Measurements from ENCODE around the gene PRKCA. TPM values are rescaled to one million over a fixed set of nuclear protein-coding genes. Genes with fewer than 3 reads are reported as not detected.

Gene PRKCA
- total RNA-seq, 1 experiment from 2014 or later = 29.5 TPM

- Mint-ChIP-seq H3K27ac (no peak overlapping the region), H3K4me3 (no peak overlapping the region), H3K9me3 (peaks cover 29% of the 10 kb centered on the region), H3K27me3 (ENCODE audit: low read depth) (no peaks in the 10 kb centered on the region; the same call in 1 of the 2 replicates), H3K36me3 (peaks cover 17% of the 10 kb centered on the region), H3K4me1 (no peaks in the 10 kb centered on the region)
- no peak for DNase-seq (ENCODE audit: low spot score)
- ChIA-PET POLR2A (no interaction called here), CTCF (interaction anchor here (1.1 to 3.1 kb wide), 3 partner anchors 12 to 115 kb away, joined by 3 to 11 read pairs (median 5); no protein-coding TSS in a partner anchor)
- no peak for ATAC-seq
- TF ChIP-seq ATF1 (CRISPR knock-in tag; IDR thresholded peaks at IDR 0.05) (no peak), ZNF219 (CRISPR knock-in tag; IDR thresholded peaks at IDR 0.05; ENCODE audit: borderline replicate concordance) (no peak), PRRX2 (CRISPR knock-in tag; IDR thresholded peaks at IDR 0.05) (no peak), RELA (CRISPR knock-in tag; IDR thresholded peaks at IDR 0.05; ENCODE audit: borderline replicate concordance) (no peak), MXD4 (CRISPR knock-in tag; IDR thresholded peaks at IDR 0.05; ENCODE audit: borderline replicate concordance) (no peak), ESRRA (CRISPR knock-in tag; IDR thresholded peaks at IDR 0.05; ENCODE audit: borderline replicate concordance) (no peak)
- TF ChIP-seq, protein P1, sequence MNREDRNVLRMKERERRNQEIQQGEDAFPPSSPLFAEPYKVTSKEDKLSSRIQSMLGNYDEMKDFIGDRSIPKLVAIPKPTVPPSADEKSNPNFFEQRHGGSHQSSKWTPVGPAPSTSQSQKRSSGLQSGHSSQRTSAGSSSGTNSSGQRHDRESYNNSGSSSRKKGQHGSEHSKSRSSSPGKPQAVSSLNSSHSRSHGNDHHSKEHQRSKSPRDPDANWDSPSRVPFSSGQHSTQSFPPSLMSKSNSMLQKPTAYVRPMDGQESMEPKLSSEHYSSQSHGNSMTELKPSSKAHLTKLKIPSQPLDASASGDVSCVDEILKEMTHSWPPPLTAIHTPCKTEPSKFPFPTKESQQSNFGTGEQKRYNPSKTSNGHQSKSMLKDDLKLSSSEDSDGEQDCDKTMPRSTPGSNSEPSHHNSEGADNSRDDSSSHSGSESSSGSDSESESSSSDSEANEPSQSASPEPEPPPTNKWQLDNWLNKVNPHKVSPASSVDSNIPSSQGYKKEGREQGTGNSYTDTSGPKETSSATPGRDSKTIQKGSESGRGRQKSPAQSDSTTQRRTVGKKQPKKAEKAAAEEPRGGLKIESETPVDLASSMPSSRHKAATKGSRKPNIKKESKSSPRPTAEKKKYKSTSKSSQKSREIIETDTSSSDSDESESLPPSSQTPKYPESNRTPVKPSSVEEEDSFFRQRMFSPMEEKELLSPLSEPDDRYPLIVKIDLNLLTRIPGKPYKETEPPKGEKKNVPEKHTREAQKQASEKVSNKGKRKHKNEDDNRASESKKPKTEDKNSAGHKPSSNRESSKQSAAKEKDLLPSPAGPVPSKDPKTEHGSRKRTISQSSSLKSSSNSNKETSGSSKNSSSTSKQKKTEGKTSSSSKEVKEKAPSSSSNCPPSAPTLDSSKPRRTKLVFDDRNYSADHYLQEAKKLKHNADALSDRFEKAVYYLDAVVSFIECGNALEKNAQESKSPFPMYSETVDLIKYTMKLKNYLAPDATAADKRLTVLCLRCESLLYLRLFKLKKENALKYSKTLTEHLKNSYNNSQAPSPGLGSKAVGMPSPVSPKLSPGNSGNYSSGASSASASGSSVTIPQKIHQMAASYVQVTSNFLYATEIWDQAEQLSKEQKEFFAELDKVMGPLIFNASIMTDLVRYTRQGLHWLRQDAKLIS (CRISPR knock-in tag; IDR thresholded peaks at IDR 0.05; ENCODE audit: borderline replicate concordance) = no peak
- TF ChIP-seq, protein P2, sequence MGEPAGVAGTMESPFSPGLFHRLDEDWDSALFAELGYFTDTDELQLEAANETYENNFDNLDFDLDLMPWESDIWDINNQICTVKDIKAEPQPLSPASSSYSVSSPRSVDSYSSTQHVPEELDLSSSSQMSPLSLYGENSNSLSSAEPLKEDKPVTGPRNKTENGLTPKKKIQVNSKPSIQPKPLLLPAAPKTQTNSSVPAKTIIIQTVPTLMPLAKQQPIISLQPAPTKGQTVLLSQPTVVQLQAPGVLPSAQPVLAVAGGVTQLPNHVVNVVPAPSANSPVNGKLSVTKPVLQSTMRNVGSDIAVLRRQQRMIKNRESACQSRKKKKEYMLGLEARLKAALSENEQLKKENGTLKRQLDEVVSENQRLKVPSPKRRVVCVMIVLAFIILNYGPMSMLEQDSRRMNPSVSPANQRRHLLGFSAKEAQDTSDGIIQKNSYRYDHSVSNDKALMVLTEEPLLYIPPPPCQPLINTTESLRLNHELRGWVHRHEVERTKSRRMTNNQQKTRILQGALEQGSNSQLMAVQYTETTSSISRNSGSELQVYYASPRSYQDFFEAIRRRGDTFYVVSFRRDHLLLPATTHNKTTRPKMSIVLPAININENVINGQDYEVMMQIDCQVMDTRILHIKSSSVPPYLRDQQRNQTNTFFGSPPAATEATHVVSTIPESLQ (CRISPR knock-in tag; IDR thresholded peaks at IDR 0.05) = no peak
- TF ChIP-seq, protein P3, sequence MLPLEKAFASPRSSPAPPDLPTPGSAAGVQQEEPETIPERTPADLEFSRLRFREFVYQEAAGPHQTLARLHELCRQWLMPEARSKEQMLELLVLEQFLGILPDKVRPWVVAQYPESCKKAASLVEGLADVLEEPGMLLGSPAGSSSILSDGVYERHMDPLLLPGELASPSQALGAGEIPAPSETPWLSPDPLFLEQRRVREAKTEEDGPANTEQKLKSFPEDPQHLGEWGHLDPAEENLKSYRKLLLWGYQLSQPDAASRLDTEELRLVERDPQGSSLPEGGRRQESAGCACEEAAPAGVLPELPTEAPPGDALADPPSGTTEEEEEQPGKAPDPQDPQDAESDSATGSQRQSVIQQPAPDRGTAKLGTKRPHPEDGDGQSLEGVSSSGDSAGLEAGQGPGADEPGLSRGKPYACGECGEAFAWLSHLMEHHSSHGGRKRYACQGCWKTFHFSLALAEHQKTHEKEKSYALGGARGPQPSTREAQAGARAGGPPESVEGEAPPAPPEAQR (CRISPR knock-in tag; IDR thresholded peaks at IDR 0.05) = no peak
Observed at GRCh38 chr17:66842959-66843358, 540.5 kb downstream of the PRKCA start.

- peaks cover 19% of the 10 kb centered on the region for H3K36me3 Mint-ChIP-seq
- H3K9me3 Mint-ChIP-seq = peaks cover 33% of the 10 kb centered on the region
- H3K27ac Mint-ChIP-seq = no peak overlapping the region
- DNase-seq (ENCODE audit: low spot score) (no peak), ATAC-seq (no peak)
- ChIA-PET POLR2A (no interaction called here), CTCF (interaction anchor here (0.9 to 1.2 kb wide), 2 partner anchors 12 to 145 kb away, joined by 3 to 4 read pairs; no protein-coding TSS in a partner anchor)
- H3K4me1 Mint-ChIP-seq = no peaks in the 10 kb centered on the region
- H3K27me3 Mint-ChIP-seq (ENCODE audit: low read depth) = no peaks in the 10 kb centered on the region
- H3K4me3 Mint-ChIP-seq = no peak overlapping the region
- no peak for TF ChIP-seq TP53 (CRISPR knock-in tag; IDR thresholded peaks at IDR 0.05)
- TF ChIP-seq FOXJ3 (CRISPR knock-in tag; IDR thresholded peaks at IDR 0.05; ENCODE audit: borderline replicate concordance) = no peak
- TF ChIP-seq, protein P2 (CRISPR knock-in tag; IDR thresholded peaks at IDR 0.05) = no peak
- no peak for TF ChIP-seq MLX (CRISPR knock-in tag; IDR thresholded peaks at IDR 0.05)
- TF ChIP-seq GRHL2 (CRISPR knock-in tag; IDR thresholded peaks at IDR 0.05; ENCODE audit: insufficient replicate concordance, severe bottlenecking) = no peak
- TF ChIP-seq JUN (CRISPR knock-in tag; IDR thresholded peaks at IDR 0.05) = no peak
- no peak for TF ChIP-seq ZNF423 (CRISPR knock-in tag; IDR thresholded peaks at IDR 0.05)
- no peak for TF ChIP-seq JAZF1 (CRISPR knock-in tag; IDR thresholded peaks at IDR 0.05)
- TF ChIP-seq ZNF532 (CRISPR knock-in tag; IDR thresholded peaks at IDR 0.05; ENCODE audit: borderline replicate concordance) = no peak
- TF ChIP-seq, protein P4, sequence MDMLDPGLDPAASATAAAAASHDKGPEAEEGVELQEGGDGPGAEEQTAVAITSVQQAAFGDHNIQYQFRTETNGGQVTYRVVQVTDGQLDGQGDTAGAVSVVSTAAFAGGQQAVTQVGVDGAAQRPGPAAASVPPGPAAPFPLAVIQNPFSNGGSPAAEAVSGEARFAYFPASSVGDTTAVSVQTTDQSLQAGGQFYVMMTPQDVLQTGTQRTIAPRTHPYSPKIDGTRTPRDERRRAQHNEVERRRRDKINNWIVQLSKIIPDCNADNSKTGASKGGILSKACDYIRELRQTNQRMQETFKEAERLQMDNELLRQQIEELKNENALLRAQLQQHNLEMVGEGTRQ (CRISPR knock-in tag; IDR thresholded peaks at IDR 0.05) = no peak
- no peak for TF ChIP-seq SOX15 (CRISPR knock-in tag; IDR thresholded peaks at IDR 0.05)
- no peak for TF ChIP-seq HMGA2 (CRISPR knock-in tag; IDR thresholded peaks at IDR 0.05)
Observed at GRCh38 chr17:66843627-66844026, 541.2 kb downstream of the PRKCA start.

Data from WTC11 (cell line).